ENCODE data around the gene PHF21A.

GRCh38 chr11:46057489-46057888, 63.8 kb downstream of the PHF21A start:
- TF ChIP-seq CTCF (conservative IDR thresholded peaks at IDR 0.05) (no peak), ZFX (IDR thresholded peaks at IDR 0.05) (no peak)
